MV-4-11 (cell line): ENCODE results near the gene OSM.
"Not testable (repeated sequence)": the region's sequence is repeated elsewhere in the genome, so short reads cannot be mapped to it uniquely, and the experiment has no call there.

Experiments
- DNase-seq: peaks from one replicate; lab custom pipeline; 2025; lab: John Stamatoyannopoulos, UW

OSM gene

DNA sequence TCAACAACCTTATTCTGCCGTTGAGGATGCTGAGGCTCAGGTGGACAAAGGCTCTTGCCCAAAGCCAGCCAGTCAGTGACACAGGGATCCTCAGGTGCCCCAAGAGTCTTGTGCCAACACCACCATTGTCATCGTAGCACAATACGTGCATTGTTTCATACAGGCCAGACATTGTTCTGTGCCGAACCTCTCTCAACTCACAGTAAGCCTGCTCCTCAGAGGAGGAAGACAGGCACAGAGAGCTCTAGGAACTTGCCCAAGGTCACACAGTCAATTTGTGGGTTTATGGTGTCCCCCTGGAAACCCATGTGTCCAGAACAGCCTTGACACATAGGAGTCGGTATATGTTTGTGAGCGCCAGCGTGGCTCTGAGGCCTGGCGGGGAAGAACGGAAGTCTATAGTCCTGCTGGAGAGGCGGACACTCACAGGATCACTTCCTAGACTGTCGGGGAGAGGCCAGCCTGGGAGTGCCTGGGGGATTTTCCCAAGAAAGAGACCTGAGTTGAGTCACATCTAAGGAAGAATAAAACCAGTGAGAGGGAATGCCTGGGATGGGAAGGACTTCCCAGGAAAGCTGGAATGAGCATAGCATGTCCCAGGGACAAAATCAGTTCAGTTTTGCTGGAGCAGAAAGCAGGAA lies 40.3 kb downstream of the OSM start:
- DNase-seq: no peak

DNA sequence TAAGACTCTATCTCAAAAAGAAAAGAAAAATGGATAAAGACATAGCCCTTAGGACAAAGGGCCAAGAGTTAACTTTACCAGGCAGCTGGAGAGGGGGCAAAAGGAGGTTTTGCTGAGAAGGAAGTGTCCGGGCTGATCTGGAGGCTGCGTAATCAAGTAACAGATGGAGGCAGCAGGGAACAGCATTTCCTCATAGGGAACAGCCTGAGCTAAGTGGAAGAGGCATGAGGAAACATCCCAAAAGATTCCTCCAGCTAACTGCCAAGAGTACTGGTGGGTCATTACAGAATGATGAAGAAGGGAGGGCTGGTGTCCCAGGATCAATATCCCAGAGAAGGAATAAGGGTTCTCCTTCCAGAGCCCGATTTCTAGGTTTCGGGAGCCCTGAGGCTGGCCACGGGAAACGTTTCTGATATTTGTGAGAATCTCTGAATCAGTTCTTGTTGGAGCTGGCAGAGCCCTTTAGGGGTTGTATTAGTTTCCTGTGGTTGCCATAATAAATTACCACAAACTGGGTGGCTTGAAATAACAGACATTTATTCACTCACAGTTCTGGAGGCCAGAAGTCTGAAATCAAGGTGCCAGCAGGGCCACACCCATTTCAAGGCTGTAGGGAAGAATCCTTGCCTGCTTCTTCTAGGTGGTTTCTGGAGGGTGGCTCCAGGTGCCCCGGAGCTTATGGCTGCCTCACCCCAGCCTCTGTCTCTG lies 41.3 kb downstream of the OSM start:
- DNase-seq: no peak

DNA sequence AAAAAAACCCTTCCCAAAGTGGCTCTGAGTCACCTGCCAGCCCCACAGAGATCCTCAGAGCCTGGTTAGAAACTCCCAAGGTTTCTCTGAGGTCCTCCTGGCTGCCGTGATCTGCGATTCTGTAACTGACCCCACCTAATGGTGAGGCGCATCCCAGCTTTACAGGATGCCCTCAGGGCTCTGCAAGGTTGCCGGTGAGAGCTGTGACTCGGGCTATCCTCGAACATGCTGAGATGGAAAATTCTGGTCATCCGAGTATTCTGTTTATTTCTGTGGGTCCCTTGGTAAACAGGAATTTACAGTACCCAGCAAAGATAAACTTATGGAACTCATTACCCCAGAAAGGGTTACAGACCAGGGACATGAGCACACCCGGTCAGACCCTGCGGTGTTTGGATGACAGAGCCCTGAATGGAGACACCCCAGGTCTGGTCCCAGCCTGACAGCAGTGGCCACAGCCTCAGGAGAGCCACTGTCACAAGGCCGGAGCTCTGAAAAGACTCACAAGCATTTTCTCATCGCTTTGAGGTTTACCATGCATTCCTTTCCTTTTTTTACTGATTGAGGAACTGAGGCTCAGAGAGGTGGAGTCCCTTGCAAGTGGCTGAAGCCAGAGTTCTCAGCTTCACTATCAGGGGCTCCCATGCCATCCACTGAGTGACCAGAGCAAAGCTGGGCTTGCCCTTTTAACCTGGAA lies 42.3 kb downstream of the OSM start:
- DNase-seq: peak; percentile 70

DNA sequence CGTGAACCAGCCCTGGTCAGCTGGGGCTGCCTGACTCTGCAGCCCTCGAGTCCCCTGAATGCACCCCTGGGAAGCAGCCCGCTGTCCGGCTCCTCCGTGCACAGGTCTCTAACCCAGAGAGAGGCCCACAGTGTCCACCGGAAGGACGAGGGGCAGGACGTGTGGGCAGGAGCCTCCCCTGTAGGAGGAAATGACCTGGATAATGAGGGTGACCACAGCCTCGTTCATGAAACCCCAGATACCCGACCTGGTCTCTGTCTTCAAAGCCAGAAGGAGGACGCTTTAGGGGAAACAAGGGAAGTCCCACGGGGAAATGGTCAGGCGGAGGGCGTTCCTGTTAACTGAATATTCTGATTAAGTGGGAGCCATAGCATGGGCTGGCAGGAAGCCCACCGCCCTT lies 43.3 kb downstream of the OSM start:
- DNase-seq: no peak

DNA sequence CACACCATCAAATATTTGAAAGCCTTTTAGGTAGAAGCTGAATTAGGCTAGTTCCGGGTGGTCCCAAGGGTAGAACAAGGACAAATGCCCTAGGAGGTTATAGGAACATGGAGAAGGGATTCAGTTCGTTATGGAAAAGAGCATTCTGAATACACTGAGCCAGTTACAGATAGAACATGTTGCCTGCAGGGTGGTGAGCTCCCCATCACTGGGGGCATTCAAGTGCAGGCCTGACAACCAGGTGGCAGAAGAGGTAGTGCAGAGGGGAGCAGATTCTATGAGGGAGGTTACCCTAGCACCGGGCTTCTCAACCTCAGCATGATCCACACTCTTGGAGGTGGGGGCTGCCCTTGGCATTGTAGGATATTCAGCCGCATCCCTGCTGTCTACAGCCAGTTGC lies 44.3 kb downstream of the OSM start:
- no peak for DNase-seq

DNA sequence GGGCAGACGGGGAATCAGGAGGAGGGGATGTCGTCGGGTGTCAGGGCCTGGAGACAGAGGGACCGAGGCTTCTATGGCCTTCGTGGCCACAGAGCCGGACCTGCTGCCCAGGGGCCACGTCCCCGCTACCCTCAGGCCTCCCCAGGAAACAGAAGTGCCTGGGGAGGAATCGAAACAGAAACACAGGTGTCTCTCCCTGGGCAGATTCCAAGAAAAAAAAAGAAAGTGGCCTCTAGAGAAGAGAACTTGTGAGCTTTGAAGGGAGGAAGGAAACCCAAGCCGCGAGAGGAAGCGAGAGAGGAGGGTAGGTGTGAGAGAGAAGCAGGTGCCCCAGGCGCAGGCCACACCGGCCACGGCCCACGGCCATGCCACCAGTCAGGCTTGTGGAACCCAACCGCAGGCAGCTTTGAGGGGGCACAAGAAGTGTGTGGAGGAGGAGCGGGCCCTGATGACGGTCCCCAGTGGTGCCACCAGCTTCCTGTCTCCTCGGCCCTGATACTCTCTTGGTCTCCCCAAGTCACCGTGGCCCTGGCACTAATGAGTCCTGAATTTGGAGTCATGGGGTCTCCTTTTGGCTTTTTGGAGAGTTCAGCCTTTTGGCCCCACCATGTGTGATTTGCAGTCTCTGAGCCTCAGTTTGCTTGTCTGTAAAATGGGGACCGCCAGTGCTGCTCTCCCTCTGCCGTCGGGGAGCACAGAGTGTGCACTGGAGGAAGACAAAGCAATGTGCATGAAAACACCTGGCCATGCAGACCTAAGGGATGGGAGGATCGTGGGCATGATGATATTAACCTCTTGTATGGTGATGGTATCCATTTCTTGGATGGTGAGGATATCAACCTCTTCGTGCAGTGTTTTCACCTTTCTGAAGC lies 45.3 kb downstream of the OSM start:
- peak; percentile 13 for DNase-seq

DNA sequence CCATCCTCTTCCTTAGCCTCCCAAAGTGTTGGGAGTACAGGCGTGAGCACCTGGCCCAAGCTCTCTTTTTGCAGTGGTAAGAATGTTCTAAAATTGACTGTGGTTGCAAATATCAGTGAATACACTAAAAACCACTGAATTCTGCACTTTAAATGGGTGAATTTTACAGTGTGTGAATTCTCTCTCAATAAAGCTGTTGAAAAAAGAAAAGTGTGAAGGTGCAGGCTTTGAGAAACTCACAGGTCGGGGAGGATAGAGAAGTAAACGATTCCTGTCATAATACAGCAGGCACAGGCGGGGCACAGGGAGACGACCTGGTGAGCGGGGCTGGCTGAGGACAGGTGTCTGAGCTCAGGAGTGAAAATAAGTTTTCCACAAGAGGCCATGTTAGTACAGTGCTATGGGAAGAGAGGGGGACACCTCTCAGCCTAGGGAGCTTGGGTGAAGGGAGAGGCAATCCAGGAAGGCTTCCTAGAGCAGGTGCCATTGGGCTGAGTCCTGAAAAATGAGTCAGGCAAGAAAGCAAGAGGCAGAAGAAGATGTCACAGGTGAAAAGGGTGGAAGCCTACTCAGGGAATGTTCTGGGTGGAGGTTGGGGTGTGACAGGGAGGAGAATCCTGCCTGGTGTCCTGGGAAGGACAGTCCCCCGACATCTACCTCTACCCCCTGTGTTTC lies 46.2 kb downstream of the OSM start:
- DNase-seq: no peak

DNA sequence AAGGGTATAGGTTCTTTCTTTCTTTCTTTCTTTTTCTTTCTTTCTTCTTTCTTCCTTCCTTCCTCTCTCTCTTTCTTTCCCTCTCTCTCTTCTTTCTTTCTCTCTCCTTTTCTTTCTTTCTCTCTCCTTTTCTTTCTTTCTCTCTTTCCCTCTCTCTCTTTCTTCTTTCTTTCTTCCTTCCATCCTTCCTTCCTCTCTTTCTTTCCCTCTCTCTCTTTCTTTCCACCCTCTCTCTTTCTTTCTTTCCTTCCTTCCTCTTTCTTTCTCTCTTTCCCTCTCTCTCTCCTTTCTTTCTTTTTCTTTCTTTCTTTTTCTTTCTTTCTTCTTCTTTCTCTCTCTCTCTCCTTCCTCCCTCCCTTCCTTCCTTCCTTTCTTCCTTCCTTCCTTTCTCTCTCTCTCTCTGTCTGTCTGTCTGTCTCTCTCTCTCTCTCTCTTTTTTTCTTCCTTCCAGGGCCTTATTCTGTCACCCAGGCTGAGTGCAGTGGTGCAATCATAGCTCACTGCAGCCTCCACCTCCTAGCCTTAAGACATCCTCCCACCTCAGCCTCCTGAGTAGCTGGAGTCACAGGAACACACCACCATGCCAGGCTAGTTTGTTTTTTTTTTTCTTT lies 46.9 kb downstream of the OSM start:
- no peak for DNase-seq

DNA sequence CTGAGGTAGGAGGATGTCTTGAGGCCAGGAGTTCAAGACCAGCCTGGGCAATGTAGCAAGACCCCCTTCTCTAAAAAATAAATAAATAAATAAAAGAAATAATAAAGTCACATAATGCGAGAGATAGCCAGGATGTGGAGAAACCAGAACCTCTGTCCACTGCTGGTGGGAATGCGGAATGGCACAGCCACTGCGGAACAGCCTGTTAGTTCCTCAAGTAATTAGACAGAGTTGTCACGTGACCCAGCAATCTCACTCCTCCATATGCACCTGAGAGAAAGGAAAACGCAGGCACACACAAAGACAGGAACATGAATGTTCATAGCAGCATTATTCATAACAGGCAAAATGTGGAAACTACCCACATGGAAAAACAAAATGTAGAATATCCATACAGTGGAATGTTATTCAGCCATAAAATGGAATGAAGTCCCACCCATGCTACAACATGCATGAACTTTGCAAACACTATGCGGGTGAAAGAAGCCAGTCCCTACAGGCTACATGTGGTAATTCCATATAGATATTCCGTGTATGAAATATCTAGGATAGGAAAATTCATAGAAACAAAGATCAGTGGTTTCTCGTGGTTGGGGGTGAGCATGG lies 47.5 kb downstream of the OSM start:
- no peak for DNase-seq

DNA sequence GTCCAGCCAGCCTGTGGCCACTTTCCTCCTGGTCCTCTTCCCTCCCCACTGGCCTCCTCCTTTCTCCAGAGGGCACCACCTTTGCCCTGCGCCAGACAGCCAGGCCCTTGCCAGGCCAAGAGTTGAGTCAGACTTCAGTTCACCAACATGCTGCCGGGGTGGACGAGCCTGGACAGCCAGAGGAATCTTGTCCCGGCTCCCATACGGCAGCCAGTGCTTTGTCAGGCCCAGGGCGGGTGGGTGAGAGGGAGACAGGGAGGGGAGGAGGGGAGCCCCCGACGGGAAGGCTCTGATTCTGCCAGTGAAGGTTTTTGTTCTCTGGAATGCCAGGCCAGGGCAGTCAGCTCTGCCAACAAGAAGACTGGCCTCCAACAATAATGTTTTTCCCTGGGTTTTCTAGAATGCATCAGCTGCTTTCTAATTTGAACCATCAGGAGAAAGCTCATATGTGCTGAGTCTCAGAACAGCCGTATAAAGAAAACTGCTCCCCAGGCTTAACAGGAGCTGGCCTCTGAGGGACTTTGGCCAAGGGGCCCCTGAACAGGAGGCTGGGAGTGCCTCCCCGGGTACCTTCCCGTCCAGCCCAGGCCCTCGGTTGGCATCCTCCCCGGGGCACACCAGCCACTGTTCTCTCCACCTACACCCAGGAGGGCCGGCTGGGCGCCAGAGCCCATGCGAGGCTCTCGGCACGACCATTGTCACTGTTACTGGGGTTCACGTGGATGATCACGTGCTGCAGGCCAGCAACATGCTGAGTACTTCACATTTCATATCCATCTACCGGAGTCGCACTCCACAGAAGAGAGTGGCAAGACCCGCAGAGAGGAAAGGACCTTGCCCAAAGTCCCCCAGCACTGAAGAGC lies 48.7 kb downstream of the OSM start:
- DNase-seq: no peak

DNA sequence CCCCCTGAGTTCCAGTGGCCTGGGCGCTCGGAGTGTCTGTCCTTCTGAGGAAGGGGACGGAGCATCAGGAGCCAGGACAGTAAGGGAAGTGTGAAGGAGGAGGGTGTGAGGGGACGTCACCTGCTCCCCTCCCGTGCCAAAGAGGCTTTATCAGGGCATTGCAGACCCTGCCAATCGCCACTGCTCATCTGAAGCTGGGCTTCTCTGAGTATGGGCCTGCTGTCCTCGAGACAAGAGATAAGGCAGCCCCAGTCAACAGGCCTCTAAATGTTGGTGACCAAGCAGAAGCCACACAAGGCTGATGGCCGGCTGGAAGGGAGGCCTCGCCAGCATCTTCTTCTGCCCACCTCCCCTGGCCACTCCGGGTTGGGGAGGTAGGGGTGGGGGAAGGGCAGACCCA lies 49.9 kb downstream of the OSM start:
- DNase-seq: no peak

DNA sequence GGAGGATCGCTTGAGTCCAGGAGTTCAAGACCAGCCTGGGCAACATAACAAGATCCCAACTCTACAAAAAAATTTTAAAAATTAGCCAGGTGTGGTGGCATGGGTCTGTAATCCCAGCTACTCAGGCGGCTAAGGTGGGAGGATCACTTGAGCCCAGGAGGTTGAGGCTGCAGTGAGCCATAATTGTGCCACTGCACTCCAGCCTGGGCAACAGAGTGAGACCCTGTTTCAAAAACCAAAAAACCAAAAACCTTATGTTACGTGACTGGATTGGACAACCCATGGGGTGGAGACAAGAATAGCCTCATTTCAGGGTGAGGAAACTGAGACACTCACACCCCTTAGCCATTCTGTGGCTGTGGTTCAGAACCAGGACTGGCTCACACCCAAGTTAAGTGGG lies 50.4 kb downstream of the OSM start:
- DNase-seq: not testable (repeated sequence)

DNA sequence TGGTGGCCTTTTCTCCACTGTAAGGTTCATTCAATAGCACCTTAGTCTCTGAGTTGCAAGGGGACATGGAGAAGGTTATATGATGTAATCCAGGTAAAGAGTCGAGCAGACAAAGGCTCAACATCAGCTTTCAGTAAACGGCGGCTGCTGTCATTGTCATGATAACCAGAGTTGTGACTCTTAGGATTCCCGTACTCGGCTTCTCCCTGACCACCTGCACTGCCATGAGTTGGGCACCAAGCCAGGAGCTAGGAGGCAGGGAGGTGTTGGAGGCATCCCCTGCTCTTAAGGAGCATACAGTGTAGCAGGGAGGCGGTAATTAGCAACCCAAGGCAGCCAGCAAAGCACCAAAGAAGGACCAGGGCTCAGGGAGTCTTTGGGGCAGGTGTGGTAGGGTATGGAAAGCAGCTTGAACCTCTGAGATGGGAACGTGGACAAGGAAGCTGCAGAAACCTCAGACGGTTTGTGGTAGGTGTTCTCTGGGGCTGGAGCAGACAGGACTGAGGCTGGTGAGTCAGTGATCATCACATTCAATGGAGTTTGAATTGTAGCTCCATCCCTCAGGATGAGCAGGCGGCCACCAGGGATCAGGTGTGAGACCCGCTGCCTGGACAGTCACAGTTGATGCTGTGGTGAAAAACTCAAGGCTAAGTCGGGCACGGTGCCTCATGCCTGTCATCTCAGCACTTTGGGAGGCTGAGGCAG lies 51.8 kb downstream of the OSM start:
- no peak for DNase-seq

DNA sequence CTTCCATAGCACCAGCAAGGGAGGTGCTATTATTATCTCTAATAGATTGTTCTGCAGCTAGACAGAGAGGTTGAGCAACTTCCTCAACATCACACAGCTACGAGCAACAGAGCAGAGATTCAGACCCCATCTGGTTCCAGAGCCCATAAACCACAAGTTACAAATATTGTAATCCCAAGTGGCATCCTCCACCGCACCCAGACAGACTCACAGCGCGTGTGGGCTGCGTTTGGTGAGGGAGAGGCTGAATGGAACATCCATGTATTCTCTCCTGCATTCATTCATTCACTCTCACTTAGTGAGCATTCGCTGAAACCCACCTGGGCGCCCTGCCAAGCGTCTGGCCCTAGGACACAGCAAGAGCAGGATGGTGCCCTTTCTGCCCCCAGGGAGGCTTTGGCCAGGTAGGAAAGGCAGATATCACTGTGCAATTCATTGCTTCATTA lies 53.6 kb downstream of the OSM start:
- DNase-seq: peak; percentile 90
